Calu3 (cell line): ENCODE measurements around the gene FAM13A. TPM values are rescaled to one million over a fixed set of nuclear protein-coding genes. Genes with fewer than 3 reads are reported as not detected.

Source experiments
- BruUV-seq: library from RNA; stranded (reverse); fragments of 400-500 nt; replicated peaks from 2 replicates; lab custom pipeline; 2021; lab: Mats Ljungman, UMichigan
- CTCF ChIA-PET: fragments of 300-600 bp; sonication (Branson Sonifier 250); formaldehyde crosslinking; loops from one replicate; lab custom pipeline; 2022; ENCODE audit warnings: antibody characterized with exemption; lab: Charles Lee
- DNase-seq: peaks from one replicate; pipeline ENCODE4 v3.0.0; 2022
- H3K27ac Mint-ChIP-seq: one replicate; pipeline ENCODE4 v1.8.0; 2022; ENCODE audit warnings: mixed read lengths; ENCODE audit not compliant: unreplicated experiment
- H3K27me3 Mint-ChIP-seq: one replicate; pipeline ENCODE4 v1.8.0; 2022; ENCODE audit warnings: mixed read lengths; ENCODE audit not compliant: unreplicated experiment
- H3K36me3 Mint-ChIP-seq: one replicate; pipeline ENCODE4 v1.8.0; 2022; ENCODE audit warnings: mild to moderate bottlenecking, moderate library complexity, mixed read lengths; ENCODE audit not compliant: insufficient read depth, unreplicated experiment
- H3K4me1 Mint-ChIP-seq: one replicate; pipeline ENCODE4 v1.8.0; 2022; ENCODE audit warnings: mild to moderate bottlenecking, low read depth, mixed read lengths; ENCODE audit not compliant: unreplicated experiment
- H3K4me3 Mint-ChIP-seq: one replicate; pipeline ENCODE4 v1.8.0; 2022; ENCODE audit warnings: mild to moderate bottlenecking, low read depth, moderate library complexity, mixed read lengths; ENCODE audit not compliant: unreplicated experiment
- H3K9me3 Mint-ChIP-seq: one replicate; pipeline ENCODE4 v1.8.0; 2022; ENCODE audit warnings: low read depth, mixed read lengths; ENCODE audit not compliant: unreplicated experiment
- intact Hi-C: fragments of 100-400 bp; cut with micrococcal nuclease; formaldehyde crosslinking; loops from one replicate; pipeline ENCODE4 v1.10.0; 2022; ENCODE audit not compliant: unreplicated experiment
- total RNA-seq: library from RNA; stranded (reverse); gene quantifications from 2 replicates; pipeline ENCODE4 v1.2.3, GENCODE V29; 2022
- TF ChIP-seq, protein P1 (sequence below): fragments of 200-600 bp; IDR thresholded peaks from one replicate; pipeline ENCODE4 v1.8.0; 2022; ENCODE audit warnings: antibody characterized with exemption; ENCODE audit not compliant: unreplicated experiment

Gene FAM13A
- total RNA-seq, 1 experiment from 2014 or later: 13.5 TPM

DNA sequence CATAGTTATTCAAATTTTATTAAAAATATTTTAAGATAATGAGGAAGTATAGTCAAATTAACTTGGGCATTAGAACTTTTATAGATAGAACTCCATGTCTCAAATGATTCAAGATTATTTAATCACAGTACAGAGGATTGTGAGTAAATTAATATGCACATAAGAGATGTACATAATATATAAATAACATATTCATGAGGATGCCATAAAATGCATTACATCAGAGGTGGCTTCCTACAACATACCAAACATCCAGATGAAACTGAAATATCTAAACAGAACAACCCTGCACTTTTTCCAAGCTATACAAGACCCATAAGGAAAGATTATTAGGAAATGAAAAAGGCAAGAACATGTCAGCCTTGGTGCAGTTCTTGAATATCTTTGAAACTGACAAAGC lies 268.1 kb downstream of the FAM13A start:
- H3K4me1 Mint-ChIP-seq: peaks cover 35% of the 10 kb centered on the region
- peaks cover 11% of the 10 kb centered on the region for H3K36me3 Mint-ChIP-seq
- BruUV-seq: no TSS peak
- intact Hi-C loops: no loop called here
- peaks cover 2% of the 10 kb centered on the region for H3K9me3 Mint-ChIP-seq
- DNase-seq: no peak
- no peak overlapping the region for H3K4me3 Mint-ChIP-seq
- CTCF ChIA-PET: no interaction called here
- H3K27ac Mint-ChIP-seq: no peak overlapping the region
- no peaks in the 10 kb centered on the region for H3K27me3 Mint-ChIP-seq
- TF ChIP-seq, protein P1, sequence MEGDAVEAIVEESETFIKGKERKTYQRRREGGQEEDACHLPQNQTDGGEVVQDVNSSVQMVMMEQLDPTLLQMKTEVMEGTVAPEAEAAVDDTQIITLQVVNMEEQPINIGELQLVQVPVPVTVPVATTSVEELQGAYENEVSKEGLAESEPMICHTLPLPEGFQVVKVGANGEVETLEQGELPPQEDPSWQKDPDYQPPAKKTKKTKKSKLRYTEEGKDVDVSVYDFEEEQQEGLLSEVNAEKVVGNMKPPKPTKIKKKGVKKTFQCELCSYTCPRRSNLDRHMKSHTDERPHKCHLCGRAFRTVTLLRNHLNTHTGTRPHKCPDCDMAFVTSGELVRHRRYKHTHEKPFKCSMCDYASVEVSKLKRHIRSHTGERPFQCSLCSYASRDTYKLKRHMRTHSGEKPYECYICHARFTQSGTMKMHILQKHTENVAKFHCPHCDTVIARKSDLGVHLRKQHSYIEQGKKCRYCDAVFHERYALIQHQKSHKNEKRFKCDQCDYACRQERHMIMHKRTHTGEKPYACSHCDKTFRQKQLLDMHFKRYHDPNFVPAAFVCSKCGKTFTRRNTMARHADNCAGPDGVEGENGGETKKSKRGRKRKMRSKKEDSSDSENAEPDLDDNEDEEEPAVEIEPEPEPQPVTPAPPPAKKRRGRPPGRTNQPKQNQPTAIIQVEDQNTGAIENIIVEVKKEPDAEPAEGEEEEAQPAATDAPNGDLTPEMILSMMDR: no peak

DNA sequence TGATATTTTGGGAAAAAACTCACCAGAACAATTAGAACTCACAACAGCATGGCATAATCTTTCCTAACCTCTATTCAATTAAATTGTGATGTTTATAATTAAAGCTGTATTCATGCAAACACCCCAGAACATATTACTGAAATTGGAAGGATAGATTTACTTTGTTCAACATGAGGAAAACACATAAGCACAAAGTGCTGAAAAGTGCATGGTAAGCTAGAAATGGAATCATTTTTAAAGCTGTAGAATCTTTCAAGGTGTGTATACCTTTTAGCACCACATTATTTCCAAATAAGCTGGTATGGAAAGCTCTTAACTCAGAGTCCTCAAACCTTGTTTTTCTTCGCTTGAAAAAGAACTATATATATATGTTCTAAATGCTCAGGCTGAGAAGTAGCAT lies 268.6 kb downstream of the FAM13A start:
- BruUV-seq: no TSS peak
- intact Hi-C loops: no loop called here
- H3K9me3 Mint-ChIP-seq: peaks cover 2% of the 10 kb centered on the region
- peak overlapping the region; percentile 61 for H3K27ac Mint-ChIP-seq
- TF ChIP-seq, protein P1: no peak
- peaks cover 11% of the 10 kb centered on the region for H3K36me3 Mint-ChIP-seq
- no peaks in the 10 kb centered on the region for H3K27me3 Mint-ChIP-seq
- CTCF ChIA-PET: no interaction called here
- H3K4me3 Mint-ChIP-seq: no peak overlapping the region
- DNase-seq: no peak
- peaks cover 35% of the 10 kb centered on the region for H3K4me1 Mint-ChIP-seq

DNA sequence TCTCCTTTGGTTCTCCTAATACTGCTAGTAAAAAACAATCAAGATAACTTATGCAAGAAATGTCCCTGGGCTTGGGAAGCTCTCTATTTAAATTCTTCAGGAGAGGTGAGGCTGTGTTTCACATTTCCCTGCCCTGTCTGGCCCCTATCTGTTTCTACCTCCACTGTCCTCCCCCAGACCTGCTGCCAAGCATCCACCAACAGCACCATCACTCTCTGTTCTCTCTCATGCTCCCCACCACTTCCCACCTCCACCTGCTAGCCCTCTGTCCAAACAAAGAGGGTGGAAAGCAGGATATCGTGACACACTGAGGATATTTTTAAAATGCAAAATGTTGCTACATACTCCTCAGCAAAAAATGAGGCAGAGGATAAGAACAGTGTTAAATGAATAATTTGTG lies 271.0 kb downstream of the FAM13A start:
- H3K36me3 Mint-ChIP-seq: peaks cover 4% of the 10 kb centered on the region
- DNase-seq: no peak
- peaks cover 2% of the 10 kb centered on the region for H3K9me3 Mint-ChIP-seq
- TF ChIP-seq, protein P1: no peak
- CTCF ChIA-PET: no interaction called here
- no peak overlapping the region for H3K4me3 Mint-ChIP-seq
- no TSS peak for BruUV-seq
- H3K4me1 Mint-ChIP-seq: peaks cover 22% of the 10 kb centered on the region
- H3K27ac Mint-ChIP-seq: no peak overlapping the region
- intact Hi-C loops: no loop called here
- no peaks in the 10 kb centered on the region for H3K27me3 Mint-ChIP-seq

DNA sequence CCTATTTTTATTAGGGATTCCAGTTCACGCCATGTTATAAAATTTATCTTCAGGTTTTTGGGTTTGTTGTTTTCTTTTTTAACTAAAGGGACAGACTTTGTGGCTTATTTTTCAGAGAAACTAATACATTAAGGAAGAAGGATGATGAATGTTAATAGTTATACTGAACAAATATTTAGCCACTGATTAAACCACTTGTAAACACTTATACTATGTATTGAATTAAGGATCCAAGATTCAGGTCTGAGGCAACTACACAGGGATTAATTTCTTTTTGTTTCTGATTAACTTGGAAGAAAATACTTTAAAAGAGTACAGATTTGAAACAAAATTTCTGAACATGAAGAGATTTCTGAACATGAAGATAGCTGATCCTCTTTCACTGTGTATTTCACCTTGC lies 276.6 kb downstream of the FAM13A start:
- CTCF ChIA-PET: interaction anchor here (0.8 to 1.1 kb wide), 2 partner anchors 13 to 27 kb away, joined by 3 to 7 read pairs; no protein-coding TSS in a partner anchor
- Mint-ChIP-seq H3K4me3 (peak overlapping the region; percentile 45), H3K36me3 (peaks cover 3% of the 10 kb centered on the region), H3K4me1 (peaks cover 13% of the 10 kb centered on the region), H3K27me3 (no peaks in the 10 kb centered on the region), H3K9me3 (peaks cover 2% of the 10 kb centered on the region), H3K27ac (no peak overlapping the region)
- BruUV-seq: no TSS peak
- no peak for DNase-seq
- TF ChIP-seq, protein P1: no peak
- intact Hi-C loops: no loop called here
